Fibroblast of villous mesenchyme (primary cell): ENCODE results near the gene OTOP2. TPM values are rescaled to one million over a fixed set of nuclear protein-coding genes. Genes with fewer than 3 reads are reported as not detected.

ENCODE experiments used
- DNase-seq: peaks from one replicate; pipeline ENCODE4 v3.0.0-alpha.2; 2010; ENCODE audit warnings: low read depth
- H3K4me3 ChIP-seq: 2 replicates; pipeline ENCODE4 v1.5.1; 2011; ENCODE audit warnings: low read depth, mild to moderate bottlenecking, low read length
- CTCF ChIP-seq: IDR thresholded peaks from 2 replicates; pipeline ENCODE4 v1.5.1; 2012; ENCODE audit warnings: low read depth, mild to moderate bottlenecking, low read length; ENCODE audit not compliant: insufficient read depth
- total RNA-seq: library from RNA; depleted of rRNA; stranded (reverse); fragments of >200 nt; gene quantifications from 2 replicates; pipeline ENCODE4 v1.2.3, GENCODE V29; 2012

The OTOP2 gene
- total RNA-seq, 1 donor, result not detected

DNA sequence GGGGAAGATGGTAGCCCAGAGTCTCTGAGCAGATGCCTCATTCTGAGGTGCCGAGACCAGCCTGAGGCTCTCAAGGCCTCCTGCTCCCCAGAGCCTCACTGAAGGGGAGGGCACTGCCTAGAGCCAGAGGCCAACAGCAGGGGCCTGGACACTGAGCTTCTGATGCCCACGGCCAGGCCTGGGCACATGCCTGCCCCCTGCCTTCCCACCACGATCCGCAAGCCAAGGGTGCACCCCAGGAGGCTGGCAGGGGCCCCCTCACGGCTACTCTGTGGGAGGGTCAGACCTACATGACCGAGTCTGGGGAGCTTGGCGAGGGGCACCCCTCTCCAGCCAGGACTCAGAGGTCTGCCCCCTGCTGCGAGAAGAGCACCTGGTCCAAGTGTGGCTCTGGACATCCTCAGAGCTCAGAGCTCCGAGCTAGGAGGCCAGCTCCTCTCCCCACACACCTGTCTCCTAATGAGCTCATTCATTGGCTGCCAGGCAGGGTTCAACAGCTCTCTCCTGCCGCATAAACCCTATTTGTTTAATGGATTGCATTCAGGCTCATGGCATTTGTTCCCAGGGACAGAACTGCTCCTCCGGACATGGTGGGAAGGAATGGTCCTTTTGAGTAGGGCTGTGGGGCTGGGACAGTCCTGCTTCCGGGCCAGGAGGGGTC is 25.5 kb downstream of the OTOP2 start:
- TF ChIP-seq CTCF, result no peak

GRCh38 chr17:74950207-74950606 is 26.1 kb downstream of the OTOP2 start:
- no peak overlapping the region for H3K4me3 ChIP-seq
- no peak for TF ChIP-seq CTCF
- DNase-seq, result no peak

More for the DNA sequence above, 25.5 kb downstream of the OTOP2 start:
- H3K4me3 ChIP-seq, result no peak overlapping the region
- DNase-seq, result no peak

- no peak overlapping the region for H3K4me3 ChIP-seq
- DNase-seq, result no peak
- TF ChIP-seq CTCF, result no peak
These were observed 27.0 kb downstream of the OTOP2 start for GRCh38 chr17:74951065-74951464.

GRCh38 chr17:74951680-74952421 is 27.8 kb downstream of the OTOP2 start:
- no peak for DNase-seq
- H3K4me3 ChIP-seq, result no peak overlapping the region
- no peak for TF ChIP-seq CTCF

GRCh38 chr17:74952431-74953133 is 28.5 kb downstream of the OTOP2 start:
- no peak for DNase-seq
- no peak overlapping the region for H3K4me3 ChIP-seq
- TF ChIP-seq CTCF, result no peak

GRCh38 chr17:74953134-74953687 is 29.1 kb downstream of the OTOP2 start:
- no peak for TF ChIP-seq CTCF
- no peak for DNase-seq

More at GRCh38 chr17:74953134-74953687, 29.1 kb downstream of the OTOP2 start:
- H3K4me3 ChIP-seq, result no peak overlapping the region
